Astrocyte (in vitro differentiated cells and primary cell): ENCODE measurements around the gene CLEC20A.

ENCODE experiments used
- CTCF ChIP-seq: IDR thresholded peaks from 2 replicates; pipeline ENCODE4 v1.5.1; 2011; ENCODE audit warnings: low read depth, mild to moderate bottlenecking, inconsistent platforms, low read length, moderate library complexity; ENCODE audit not compliant: insufficient read depth
- EZH2 ChIP-seq: IDR thresholded peaks from 2 replicates; pipeline ENCODE4 v1.6.1; 2012; ENCODE audit warnings: mild to moderate bottlenecking, low read length, inconsistent platforms; ENCODE audit not compliant: insufficient read depth

- no peak for TF ChIP-seq CTCF
- TF ChIP-seq EZH2 = no peak
Measured at GRCh38 chr1:178518894-178519293, 22.1 kb upstream of the CLEC20A start.
